Mucosa of descending colon (tissue), 3 donors: ENCODE results near the gene PMS1. TPM values are rescaled to one million over a fixed set of nuclear protein-coding genes. Genes with fewer than 3 reads are reported as not detected.

ENCODE experiments used
- ATAC-seq: fragments of 200-7000 bp; cut with Tn5 transposase; one replicate; pipeline ENCODE4 v1.9.1; 2020; ENCODE audit warnings: mild to moderate bottlenecking, moderate library complexity
- DNase-seq, 3 donors: peaks; one replicate each; pipeline ENCODE4 v3.0.0-alpha.2; 2020
- H3K36me3 ChIP-seq: fragments of 200-600 bp; one replicate; pipeline ENCODE4 v1.8.0; 2021; ENCODE audit warnings: low read depth, mild to moderate bottlenecking
- H3K4me1 ChIP-seq: fragments of 200-600 bp; one replicate; pipeline ENCODE4 v1.8.0; 2021; ENCODE audit warnings: low read depth, mild to moderate bottlenecking
- H3K4me3 ChIP-seq: fragments of 200-600 bp; one replicate; pipeline ENCODE4 v1.8.0; 2021; ENCODE audit warnings: mild to moderate bottlenecking
- H3K9me3 ChIP-seq: fragments of 200-600 bp; one replicate; pipeline ENCODE4 v1.8.0; 2021; ENCODE audit warnings: mild to moderate bottlenecking
- intact Hi-C, 2 donors: fragments of 100-400 bp; cut with DNase I in 1 of 2; cut with micrococcal nuclease in 1 of 2; formaldehyde crosslinking; loops; one replicate each; pipeline versions ENCODE4 v1.11.0 to v1.11.1; 2022; cut with DNase I, micrococcal nuclease
- total RNA-seq, 3 donors: library from RNA; stranded (reverse); fragmentation: NEBNext Ultra II Directional in 2 of 3; extraction: Animal tissue kit (Norgen Biotek cat#: 25700) in 2 of 3; gene quantifications; one replicate each; pipeline versions ENCODE4 v1.2.1 to v1.2.4, GENCODE V29; 2021 to 2023
- TF ChIP-seq, protein P1 (sequence below): fragments of 200-600 bp; IDR thresholded peaks from one replicate; pipeline ENCODE4 v1.8.0; 2022; ENCODE audit warnings: antibody characterized with exemption, mild to moderate bottlenecking
- donor health status: DM: no; HTN: no; CAD: no; lungs with moderate emphysema.
- donor health status: DM: no; HTN: no; CAD: no.
- donor health status: DM: no; HTN: yes; CAD: no.

Gene PMS1
- total RNA-seq, 3 donors from 2014 or later: 13.5 to 30.3 (median 17.2) TPM

DNA sequence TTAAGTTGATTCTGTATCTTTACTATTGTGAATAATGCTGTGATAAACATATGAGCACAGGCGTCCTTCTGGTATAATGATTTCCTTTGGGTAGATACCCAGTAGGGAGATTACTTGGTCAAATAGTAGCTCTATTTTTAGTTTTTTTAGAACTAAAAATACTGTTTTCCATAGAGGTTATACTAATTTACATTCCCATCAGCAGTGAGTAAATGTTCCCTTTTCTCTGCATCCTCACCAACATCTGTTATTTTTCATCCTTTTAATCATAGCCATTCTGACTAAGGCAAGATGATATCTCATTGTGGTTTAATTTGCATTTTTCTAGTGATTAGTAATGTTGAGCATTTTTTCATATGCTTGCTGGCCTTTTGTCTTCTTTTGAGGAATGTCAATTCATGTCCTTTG, 35.1 kb downstream of the PMS1 start:
- TF ChIP-seq, protein P1, sequence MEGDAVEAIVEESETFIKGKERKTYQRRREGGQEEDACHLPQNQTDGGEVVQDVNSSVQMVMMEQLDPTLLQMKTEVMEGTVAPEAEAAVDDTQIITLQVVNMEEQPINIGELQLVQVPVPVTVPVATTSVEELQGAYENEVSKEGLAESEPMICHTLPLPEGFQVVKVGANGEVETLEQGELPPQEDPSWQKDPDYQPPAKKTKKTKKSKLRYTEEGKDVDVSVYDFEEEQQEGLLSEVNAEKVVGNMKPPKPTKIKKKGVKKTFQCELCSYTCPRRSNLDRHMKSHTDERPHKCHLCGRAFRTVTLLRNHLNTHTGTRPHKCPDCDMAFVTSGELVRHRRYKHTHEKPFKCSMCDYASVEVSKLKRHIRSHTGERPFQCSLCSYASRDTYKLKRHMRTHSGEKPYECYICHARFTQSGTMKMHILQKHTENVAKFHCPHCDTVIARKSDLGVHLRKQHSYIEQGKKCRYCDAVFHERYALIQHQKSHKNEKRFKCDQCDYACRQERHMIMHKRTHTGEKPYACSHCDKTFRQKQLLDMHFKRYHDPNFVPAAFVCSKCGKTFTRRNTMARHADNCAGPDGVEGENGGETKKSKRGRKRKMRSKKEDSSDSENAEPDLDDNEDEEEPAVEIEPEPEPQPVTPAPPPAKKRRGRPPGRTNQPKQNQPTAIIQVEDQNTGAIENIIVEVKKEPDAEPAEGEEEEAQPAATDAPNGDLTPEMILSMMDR: no peak
- H3K4me1 ChIP-seq: no peaks in the 10 kb centered on the region
- no peak overlapping the region for H3K4me3 ChIP-seq
- DNase-seq (no peak), ATAC-seq (no peak)
- no peaks in the 10 kb centered on the region for H3K9me3 ChIP-seq
- H3K36me3 ChIP-seq: no peaks in the 10 kb centered on the region
- intact Hi-C loops: no loop called here

DNA sequence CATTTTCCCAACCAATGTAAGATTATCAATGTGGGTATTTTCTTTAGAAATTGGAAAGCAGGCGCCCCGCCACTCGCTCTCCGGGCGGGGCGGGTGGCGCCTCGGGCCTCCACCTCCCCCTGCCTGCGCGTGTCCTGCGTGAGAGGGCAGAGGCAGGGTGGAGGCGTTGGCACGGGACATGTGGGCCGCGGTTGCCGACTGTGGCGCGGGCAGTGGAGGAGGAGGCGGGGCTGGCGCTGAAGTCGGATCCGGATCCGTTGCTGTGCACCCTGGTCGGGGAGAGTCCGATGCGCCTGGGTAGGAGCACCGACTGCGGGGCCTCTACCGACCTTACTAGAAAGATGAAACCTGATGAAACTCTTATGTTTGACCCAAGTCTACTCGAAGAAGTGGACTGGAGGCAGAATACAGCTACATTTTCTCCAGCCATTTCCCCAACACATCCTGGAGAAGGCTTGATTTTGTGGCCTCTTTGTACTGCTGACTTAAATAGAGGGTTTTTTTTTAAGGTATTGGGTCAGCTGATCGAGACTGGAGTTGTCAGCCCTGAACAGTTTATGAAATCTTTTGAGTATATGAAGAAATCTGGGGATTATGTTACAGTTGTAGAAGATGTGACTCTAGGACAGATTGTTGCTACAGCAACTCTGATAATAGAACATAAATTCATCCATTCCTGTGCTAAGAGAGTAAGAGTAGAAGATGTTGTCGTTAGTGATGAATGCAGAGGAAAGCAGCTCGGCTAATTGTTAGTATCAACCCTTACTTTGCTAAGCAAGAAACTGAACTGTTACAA, 37.9 kb downstream of the PMS1 start:
- Histone ChIP-seq H3K9me3 (no peaks in the 10 kb centered on the region), H3K4me3 (no peak overlapping the region), H3K36me3 (no peaks in the 10 kb centered on the region), H3K4me1 (no peaks in the 10 kb centered on the region)
- TF ChIP-seq, protein P1: no peak
- DNase-seq: no peak
- intact Hi-C loops: no loop called here
- no peak for ATAC-seq

DNA sequence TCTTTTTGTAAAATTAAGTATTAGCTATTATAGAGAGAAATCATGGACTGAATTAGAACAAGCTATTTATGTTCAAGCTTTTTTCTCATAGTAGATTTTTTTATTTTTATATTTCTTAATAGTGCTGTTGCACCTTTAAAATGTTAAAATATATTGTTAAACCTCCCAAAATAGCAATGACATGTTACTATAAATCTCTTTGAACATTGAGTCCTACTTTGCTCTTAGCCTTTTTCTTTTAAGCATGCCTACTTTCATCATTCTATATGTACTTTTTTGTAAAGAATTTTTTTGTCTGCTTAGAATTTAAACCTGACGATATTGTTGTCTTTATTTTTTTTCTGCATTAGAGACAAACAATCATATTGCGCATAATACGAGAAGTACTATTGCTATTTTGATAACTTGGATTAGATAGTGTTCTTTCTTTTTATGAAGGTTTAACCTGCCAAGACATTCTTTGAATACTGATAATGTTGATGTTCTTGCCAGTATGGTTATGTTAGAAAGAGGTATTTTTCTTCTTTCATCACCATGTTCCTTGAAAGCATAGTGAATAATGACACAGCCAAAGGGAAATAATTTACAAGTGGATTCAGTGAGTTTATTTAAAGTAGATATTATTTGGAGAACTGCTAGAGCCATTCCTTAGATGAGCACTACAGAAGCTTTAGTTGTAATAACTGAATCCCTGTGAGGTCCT, 40.6 kb downstream of the PMS1 start:
- H3K4me3 ChIP-seq: no peak overlapping the region
- intact Hi-C loops: no loop called here
- no peaks in the 10 kb centered on the region for H3K36me3 ChIP-seq
- no peak for ATAC-seq
- H3K9me3 ChIP-seq: no peaks in the 10 kb centered on the region
- no peaks in the 10 kb centered on the region for H3K4me1 ChIP-seq
- TF ChIP-seq, protein P1: no peak
- DNase-seq: no peak

DNA sequence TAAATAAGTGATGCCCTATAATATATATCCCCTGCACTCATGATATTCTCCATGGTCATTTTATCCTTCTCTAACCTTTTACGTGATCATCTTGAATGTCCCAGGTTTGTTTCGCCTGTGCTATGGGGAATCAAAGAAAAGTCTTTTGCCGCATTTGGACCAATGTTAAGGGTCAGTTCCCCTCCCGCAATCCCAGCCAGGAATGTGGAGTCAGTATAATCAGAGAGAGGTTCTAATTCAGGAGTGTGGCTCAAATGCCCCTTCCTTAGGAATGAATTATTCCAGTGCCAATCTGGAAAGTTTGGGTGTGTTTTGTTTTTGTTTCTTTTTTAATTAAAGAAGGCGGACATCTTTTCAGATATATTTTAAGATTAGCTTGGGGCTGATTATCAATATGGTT, 41.8 kb downstream of the PMS1 start:
- DNase-seq (no peak), ATAC-seq (no peak)
- H3K36me3 ChIP-seq: no peaks in the 10 kb centered on the region
- no peaks in the 10 kb centered on the region for H3K9me3 ChIP-seq
- TF ChIP-seq, protein P1: no peak
- intact Hi-C loops: no loop called here
- H3K4me1 ChIP-seq: no peaks in the 10 kb centered on the region
- H3K4me3 ChIP-seq: no peak overlapping the region

DNA sequence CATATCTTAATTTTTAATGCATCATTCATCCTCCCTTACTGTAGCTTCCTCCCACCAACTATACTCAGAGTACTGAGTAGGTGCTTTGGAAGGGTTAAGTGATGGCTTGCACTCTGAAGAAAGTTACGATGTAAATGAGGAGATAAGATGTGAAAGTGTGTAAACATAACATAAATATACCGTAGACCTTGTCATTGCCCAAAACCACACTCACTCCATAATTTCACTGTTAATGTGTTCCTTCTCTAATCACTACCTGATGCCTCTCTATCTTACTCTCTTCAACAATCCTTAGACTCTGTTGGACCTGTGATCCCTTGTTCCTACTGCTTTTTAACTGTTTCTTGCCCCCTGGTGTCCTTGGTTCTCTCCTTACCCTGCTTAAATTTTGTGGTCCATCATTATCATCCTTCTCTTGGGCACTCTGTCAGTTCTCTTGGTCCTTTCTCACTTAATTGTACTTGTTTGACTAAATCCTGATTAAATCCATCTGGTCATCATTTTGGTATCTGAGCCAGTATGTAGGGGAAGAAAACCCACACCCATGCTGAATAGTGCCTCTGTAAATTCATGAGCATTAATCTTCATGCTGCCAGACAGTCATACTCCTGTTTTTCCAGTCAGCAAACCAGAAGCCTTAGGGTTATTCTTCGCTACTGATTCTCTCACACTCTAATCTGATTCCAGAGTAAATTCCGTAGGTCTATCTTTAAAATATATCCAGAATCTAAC, 45.0 kb downstream of the PMS1 start:
- no peaks in the 10 kb centered on the region for H3K36me3 ChIP-seq
- intact Hi-C loops: no loop called here
- no peaks in the 10 kb centered on the region for H3K9me3 ChIP-seq
- ATAC-seq: no peak
- H3K4me3 ChIP-seq: no peak overlapping the region
- H3K4me1 ChIP-seq: no peaks in the 10 kb centered on the region
- DNase-seq: no peak
- TF ChIP-seq, protein P1: no peak
